ENCODE measurements around the gene ST8SIA3. TPM values are rescaled to one million over a fixed set of nuclear protein-coding genes. Genes with fewer than 3 reads are reported as not detected.

The ST8SIA3 gene
- total RNA-seq, 2 experiments from 2014 or later: not detected

Other genes with a start within 250 kb of the ST8SIA3 start
- not detected for gene BOD1L2, start 205.5 kb upstream of the ST8SIA3 start, total RNA-seq
- gene ONECUT2, start 82.8 kb downstream of the ST8SIA3 start, total RNA-seq: under 1 TPM in 1 of 2 experiments, not detected in 1; under 0.01 TPM
- gene FECH, start 234.1 kb downstream of the ST8SIA3 start, total RNA-seq: 10 to 100 TPM; 23.3 to 28.8 TPM

All from activated CD4-positive, alpha-beta T cell treated with anti-CD3 and anti-CD28 coated beads for 36 hours (primary cell).